ENCODE results near the gene HTR3E.

GRCh38 chr3:184156522-184156955 lies 59.7 kb downstream of the HTR3E start:
- TF ChIP-seq CTCF (IDR thresholded peaks at IDR 0.05) (no peak), POLR2AphosphoS5 (IDR thresholded peaks at IDR 0.05) (no peak)
